ENCODE data around the gene CCT7. TPM values are rescaled to one million over a fixed set of nuclear protein-coding genes. Genes with fewer than 3 reads are reported as not detected.

Gene CCT7
- total and polyA plus RNA-seq, 2 donors (not counting 3 experiments of a cell fraction or from before 2014, with no cell fraction given): 343 to 362 TPM

DNA sequence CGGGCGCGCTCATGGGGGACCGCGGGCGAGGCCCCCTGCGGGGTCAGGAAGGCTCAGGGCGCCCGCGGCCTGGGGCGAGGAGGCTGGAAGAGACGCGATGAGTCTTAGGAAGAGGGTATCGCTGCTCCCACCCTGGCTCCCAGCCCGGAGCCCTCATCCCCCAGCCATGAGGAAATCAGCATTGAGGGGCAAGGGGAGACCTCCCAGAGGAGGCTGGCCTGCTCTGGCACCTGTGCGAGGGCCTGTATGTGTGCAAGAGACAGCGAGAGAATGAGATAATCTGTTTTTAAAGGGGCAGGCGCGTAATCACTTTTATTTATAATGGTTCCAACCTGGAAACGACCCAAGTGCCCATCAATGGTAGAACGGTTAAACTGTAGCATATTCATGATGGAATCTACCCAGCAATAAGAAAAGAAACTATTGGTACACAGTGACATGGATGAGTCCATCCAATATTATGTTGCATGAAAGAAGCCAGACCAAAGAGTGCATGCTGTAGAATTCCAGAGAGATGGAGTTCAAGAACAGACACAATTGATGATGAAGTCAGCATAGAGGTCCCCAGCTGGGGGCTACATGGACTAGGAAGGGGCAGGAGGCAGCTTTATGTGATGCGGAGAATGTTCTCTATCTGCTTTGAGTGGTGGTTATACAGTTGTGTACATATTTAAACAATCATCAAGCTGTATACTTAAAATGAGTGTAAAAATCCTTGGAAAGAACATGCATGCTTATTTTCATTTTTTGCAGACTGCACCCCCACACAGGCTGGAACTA, 35.8 kb downstream of the CCT7 start:
- Histone ChIP-seq H3K27me3 (ENCODE audit: control insufficient read depth in 2 of 2, insufficient read depth in 2 of 2, low read length in 2 of 2) (peaks cover 43 to 48% of the 10 kb centered on the region in 2 experiments), H3K9ac (replicated peaks; ENCODE audit: extremely low read depth, insufficient read depth, low read length) (no peak overlapping the region), H3K27ac (ENCODE audit: insufficient read depth, low read depth, low read length) (no peak overlapping the region), H4K20me1 (replicated peaks; ENCODE audit: control insufficient read depth, extremely low read depth, insufficient read depth, low read length) (no peaks in the 10 kb centered on the region), H2AFZ (ENCODE audit: low read depth, low read length) (no peak overlapping the region), H3K79me2 (ENCODE audit: control insufficient read depth, insufficient read depth, low read length) (no peaks in the 10 kb centered on the region), H3K4me1 (ENCODE audit: control insufficient read depth, extremely low read depth, insufficient read depth, low read length) (no peaks in the 10 kb centered on the region), H3K36me3 (ENCODE audit: control insufficient read depth in 2 of 2, extremely low read depth in 1 of 2, insufficient read depth in 2 of 2, low read length in 2 of 2) (no peaks in the 10 kb centered on the region), H3K4me2 (ENCODE audit: insufficient read depth, low read length) (no peak overlapping the region), H3K4me3 (replicated peaks in 1 of 3; ENCODE audit: insufficient read depth in 1 of 3, low read depth in 1 of 3, low read length in 3 of 3) (no peak overlapping the region), H3K9me3 (replicated peaks; ENCODE audit: control insufficient read depth, insufficient read depth, low read length) (no peaks in the 10 kb centered on the region), H3K9me1 (replicated peaks; ENCODE audit: control insufficient read depth, extremely low read depth, insufficient read depth, low read length) (no peaks in the 10 kb centered on the region)
- POLR2A ChIA-PET: no interaction called here
- CTCF ChIA-PET: interaction anchor here (1.2 kb wide), 1 partner anchor 20 kb away, joined by 4 read pairs; no protein-coding TSS in a partner anchor
- no TSS peak for BruUV-seq (replicated peaks)
- TF ChIP-seq MYC (IDR thresholded peaks at IDR 0.05; ENCODE audit: low read depth, low read length): no peak
- TF ChIP-seq GATA2 (IDR thresholded peaks at IDR 0.05; ENCODE audit: insufficient read depth, insufficient read length, low read depth, low read length): no peak
- TF ChIP-seq POLR2A (IDR thresholded peaks at IDR 0.05; ENCODE audit: low read depth, low read length): no peak
- no peak for TF ChIP-seq JUN (IDR thresholded peaks at IDR 0.05; ENCODE audit: borderline replicate concordance, insufficient read depth, insufficient read length, low read depth)
- TF ChIP-seq CTCF (IDR thresholded peaks at IDR 0.05; ENCODE audit: extremely low read depth in 1 of 2, insufficient read depth in 1 of 2, low read depth in 1 of 2, low read length in 2 of 2): no peak
- no peak for TF ChIP-seq FOS (IDR thresholded peaks at IDR 0.05; ENCODE audit: borderline replicate concordance, insufficient read depth, low read length)
- TF ChIP-seq POLR2AphosphoS5 (IDR thresholded peaks at IDR 0.05; ENCODE audit: insufficient read depth, low read depth, low read length): no peak
- intact Hi-C loops (cut with micrococcal nuclease): no loop called here
- dilution Hi-C loops (cut with MboI; ENCODE audit: extremely low pct_ligation_motif_present, low sequenced_read_pairs): no loop called here
- FAIRE-seq: no peak
- no peak for DNase-seq (ENCODE audit: low read depth, low spot score)

All from endothelial cell of umbilical vein (primary cell).